Testis (tissue), 3 donors: ENCODE results near the gene AK9. TPM values are rescaled to one million over a fixed set of nuclear protein-coding genes. Genes with fewer than 3 reads are reported as not detected.

Experiments
- DNase-seq: peaks from one replicate; pipeline ENCODE4 v3.0.0-alpha.2; 2019
- H3K27ac ChIP-seq, 2 donors: fragments of 200-600 bp; sonication (generic); one replicate each; pipeline ENCODE4 v1.5.1; 2019
- H3K27me3 ChIP-seq: fragments of 200-600 bp; sonication (generic); one replicate; pipeline ENCODE4 v1.5.1; 2019
- H3K36me3 ChIP-seq: fragments of 200-600 bp; sonication (generic); one replicate; pipeline ENCODE4 v1.5.1; 2017; ENCODE audit warnings: low read depth; ENCODE audit errors: missing control alignments
- H3K4me1 ChIP-seq: fragments of 200-600 bp; sonication (generic); one replicate; pipeline ENCODE4 v1.5.1; 2019
- H3K4me3 ChIP-seq, 2 donors: fragments of 200-600 bp; sonication (generic); one replicate each; pipeline ENCODE4 v1.5.1; 2017 to 2019
- H3K9me3 ChIP-seq: fragments of 200-600 bp; sonication (generic); one replicate; pipeline ENCODE4 v1.5.1; 2017
- POLR2A ChIP-seq: fragments of 450-650 bp; IDR thresholded peaks from one replicate; pipeline ENCODE4 v1.6.1; 2017; ENCODE audit warnings: antibody characterized with exemption, mild to moderate bottlenecking, moderate library complexity
- WGBS, 2 donors: methylation state at CpG; one replicate each; pipeline ENCODE4 v1.1.5; 2018; 5-methylcytosine and 5-hydroxymethylcytosine counted together
- intact Hi-C: fragments of 100-400 bp; cut with DNase I; formaldehyde crosslinking; loops from one replicate; pipeline ENCODE4 v1.15.1; 2023; ENCODE audit warnings: low total_unique reads
- polyA plus RNA-seq: library from polyadenylated mRNA; stranded (reverse); fragments of 350-450 nt; fragmentation: Illumina TruSeq; extraction: RNeasy Lipid Tissue Mini Kit (QIAGEN cat#74804); gene quantifications from one replicate; pipeline ENCODE4 v1.2.3, GENCODE V29; 2014; ENCODE audit warnings: low read depth, low replicate concordance; ENCODE audit not compliant: insufficient read depth
- total RNA-seq, 2 donors: library from RNA; depleted of rRNA; stranded (reverse); fragments of >200 nt; gene quantifications; one replicate each; pipeline ENCODE4 v1.2.3, GENCODE V29; 2016
- TF ChIP-seq, protein P1 (sequence below), 3 experiments: fragments of 450-650 bp in 2 of 3; fragments of 200-600 bp in 1 of 3; sonication (generic) in 1 of 3; IDR thresholded peaks; one replicate each; pipeline ENCODE4 v1.5.1; 2016 to 2019; ENCODE audit warnings: antibody characterized with exemption in 3 of 3, mild to moderate bottlenecking in 2 of 3, moderate library complexity in 1 of 3

The AK9 gene
- total and polyA plus RNA-seq, 3 donors from 2014 or later: 15.2 to 49.4 (median 33.6) TPM

DNA sequence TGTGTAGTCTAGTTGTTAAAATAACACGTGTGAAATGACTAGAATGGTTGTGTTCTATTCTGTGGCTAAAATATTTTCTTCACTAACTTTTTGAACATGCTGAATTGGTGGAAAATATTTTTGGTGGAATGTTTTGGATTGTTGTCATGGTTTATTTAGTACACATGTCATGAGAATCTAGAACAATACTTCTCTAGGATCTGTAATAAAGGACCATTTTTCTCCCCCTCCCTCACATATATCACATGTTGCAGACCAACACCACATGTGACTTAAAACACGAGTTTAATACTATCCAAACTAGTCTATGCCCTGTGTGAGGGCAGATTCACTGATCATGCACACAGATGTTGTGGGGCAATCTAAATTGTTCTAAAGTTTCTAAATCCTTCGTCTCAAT lies 29.3 kb upstream of the AK9 start:
- DNase-seq: no peak
- intact Hi-C loops: no loop called here
- Histone ChIP-seq H3K9me3 (no peaks in the 10 kb centered on the region), H3K27me3 (no peaks in the 10 kb centered on the region), H3K4me3 (no peak overlapping the region), H3K36me3 (no peaks in the 10 kb centered on the region), H3K27ac (no peak overlapping the region), H3K4me1 (no peaks in the 10 kb centered on the region)
- 71 to 74% methylated on average over 3 of the region's 3 CpGs for WGBS, 2 donors
- TF ChIP-seq, protein P1, sequence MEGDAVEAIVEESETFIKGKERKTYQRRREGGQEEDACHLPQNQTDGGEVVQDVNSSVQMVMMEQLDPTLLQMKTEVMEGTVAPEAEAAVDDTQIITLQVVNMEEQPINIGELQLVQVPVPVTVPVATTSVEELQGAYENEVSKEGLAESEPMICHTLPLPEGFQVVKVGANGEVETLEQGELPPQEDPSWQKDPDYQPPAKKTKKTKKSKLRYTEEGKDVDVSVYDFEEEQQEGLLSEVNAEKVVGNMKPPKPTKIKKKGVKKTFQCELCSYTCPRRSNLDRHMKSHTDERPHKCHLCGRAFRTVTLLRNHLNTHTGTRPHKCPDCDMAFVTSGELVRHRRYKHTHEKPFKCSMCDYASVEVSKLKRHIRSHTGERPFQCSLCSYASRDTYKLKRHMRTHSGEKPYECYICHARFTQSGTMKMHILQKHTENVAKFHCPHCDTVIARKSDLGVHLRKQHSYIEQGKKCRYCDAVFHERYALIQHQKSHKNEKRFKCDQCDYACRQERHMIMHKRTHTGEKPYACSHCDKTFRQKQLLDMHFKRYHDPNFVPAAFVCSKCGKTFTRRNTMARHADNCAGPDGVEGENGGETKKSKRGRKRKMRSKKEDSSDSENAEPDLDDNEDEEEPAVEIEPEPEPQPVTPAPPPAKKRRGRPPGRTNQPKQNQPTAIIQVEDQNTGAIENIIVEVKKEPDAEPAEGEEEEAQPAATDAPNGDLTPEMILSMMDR (IDR thresholded peaks at IDR 0.05): no peak
- TF ChIP-seq POLR2A: no peak

DNA sequence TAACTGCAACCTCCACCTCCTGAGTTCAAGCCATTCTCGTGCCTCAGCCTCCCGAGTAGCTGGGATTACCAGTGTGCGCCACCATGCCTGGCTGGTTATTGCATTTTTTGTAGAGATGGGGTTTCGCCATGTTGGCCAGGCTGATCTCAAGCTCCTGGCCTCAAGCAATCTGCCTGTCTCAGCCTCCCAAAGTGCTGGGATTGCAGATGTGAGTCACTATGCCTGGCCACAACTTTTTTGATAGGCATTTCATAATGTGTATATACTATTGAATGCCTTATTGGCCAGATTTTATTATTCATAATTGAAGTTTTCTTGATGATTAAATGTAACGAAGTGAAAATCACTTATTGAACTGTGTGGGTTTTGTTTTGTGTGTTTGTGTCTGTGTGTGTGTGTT lies 28.0 kb upstream of the AK9 start:
- Histone ChIP-seq H3K27ac (no peak overlapping the region), H3K36me3 (no peaks in the 10 kb centered on the region), H3K9me3 (no peaks in the 10 kb centered on the region), H3K4me1 (no peaks in the 10 kb centered on the region), H3K27me3 (no peaks in the 10 kb centered on the region), H3K4me3 (no peak overlapping the region)
- WGBS, 2 donors: 96% methylated on average over 5 of the region's 5 CpGs
- DNase-seq: no peak
- intact Hi-C loops: no loop called here
- TF ChIP-seq, protein P1 (IDR thresholded peaks at IDR 0.05): no peak
- no peak for TF ChIP-seq POLR2A

DNA sequence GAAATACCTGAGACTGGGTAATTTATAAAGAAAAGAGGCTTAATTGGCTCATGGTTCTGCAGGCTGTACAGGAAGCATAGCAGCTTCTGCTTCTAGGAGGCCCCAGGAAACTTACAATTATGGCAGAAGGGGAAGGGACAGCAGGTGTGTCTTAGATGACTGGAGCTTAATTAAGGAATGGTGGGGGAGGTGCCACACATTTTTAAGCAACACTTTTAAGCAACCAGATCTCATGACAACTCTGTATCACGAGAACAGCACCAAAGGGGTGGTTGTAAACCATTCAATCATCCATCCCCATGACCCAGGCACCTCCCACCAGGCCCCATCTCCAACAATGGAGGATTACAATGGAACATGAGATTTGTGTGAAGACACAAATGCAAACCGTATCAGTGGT lies 27.0 kb upstream of the AK9 start:
- no peaks in the 10 kb centered on the region for H3K36me3 ChIP-seq
- no peaks in the 10 kb centered on the region for H3K27me3 ChIP-seq
- H3K9me3 ChIP-seq: no peaks in the 10 kb centered on the region
- no peak overlapping the region for H3K4me3 ChIP-seq
- no peak for DNase-seq
- no peaks in the 10 kb centered on the region for H3K4me1 ChIP-seq
- WGBS, 2 donors: 81 to 89% methylated on average over 2 of the region's 2 CpGs
- TF ChIP-seq POLR2A: no peak
- TF ChIP-seq, protein P1 (IDR thresholded peaks at IDR 0.05): no peak
- intact Hi-C loops: no loop called here
- no peak overlapping the region for H3K27ac ChIP-seq

DNA sequence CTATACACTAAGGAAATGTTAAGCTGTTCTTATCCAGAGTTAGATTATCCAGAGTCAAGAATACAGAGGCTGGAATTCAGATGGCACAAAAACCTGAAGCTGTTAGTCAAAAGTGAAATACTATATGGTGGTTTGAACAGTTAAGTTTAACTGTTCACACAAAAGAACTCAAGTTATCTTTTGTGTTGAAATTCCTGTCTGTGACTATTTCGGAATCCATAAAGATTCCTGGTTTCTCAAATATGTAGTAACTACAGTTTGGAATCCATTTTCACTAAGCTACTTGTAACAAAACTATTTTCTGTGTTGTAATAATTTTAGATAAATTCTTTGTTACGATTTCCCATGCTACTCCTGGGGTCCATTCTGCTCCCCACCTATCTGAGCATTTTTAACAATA lies 24.6 kb upstream of the AK9 start:
- H3K27ac ChIP-seq: no peak overlapping the region
- no peak for DNase-seq
- H3K36me3 ChIP-seq: no peaks in the 10 kb centered on the region
- H3K27me3 ChIP-seq: no peaks in the 10 kb centered on the region
- H3K4me1 ChIP-seq: no peaks in the 10 kb centered on the region
- H3K9me3 ChIP-seq: no peaks in the 10 kb centered on the region
- TF ChIP-seq, protein P1 (IDR thresholded peaks at IDR 0.05): no peak
- TF ChIP-seq POLR2A: no peak
- WGBS, 2 donors: 89 to 91% methylated on average over 2 of the region's 2 CpGs
- intact Hi-C loops: no loop called here
- H3K4me3 ChIP-seq: no peak overlapping the region

DNA sequence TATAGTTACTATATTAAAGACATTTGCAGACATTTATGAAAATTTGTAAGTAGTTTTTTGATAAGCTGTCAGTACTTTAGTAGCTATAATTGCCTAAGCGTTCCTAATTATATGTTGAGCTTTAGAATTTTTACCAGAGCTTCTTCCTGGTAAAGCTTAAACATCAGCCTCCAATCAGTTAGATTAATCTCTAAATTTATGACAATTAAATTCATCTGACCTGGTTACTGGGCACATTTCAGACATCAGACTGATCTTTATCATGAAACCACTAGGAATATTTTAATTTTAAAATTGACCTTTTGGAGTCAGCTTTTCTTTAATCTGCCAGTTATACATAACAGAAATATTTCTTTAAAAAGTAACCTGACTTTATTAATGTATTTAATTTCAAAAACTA lies 23.6 kb upstream of the AK9 start:
- H3K27me3 ChIP-seq: no peaks in the 10 kb centered on the region
- no peak for TF ChIP-seq POLR2A
- TF ChIP-seq, protein P1 (IDR thresholded peaks at IDR 0.05): no peak
- H3K9me3 ChIP-seq: no peaks in the 10 kb centered on the region
- WGBS, 2 donors: 88 to 95% methylated on average over 1 of the region's 1 CpG
- no peak overlapping the region for H3K4me3 ChIP-seq
- intact Hi-C loops: no loop called here
- no peak overlapping the region for H3K27ac ChIP-seq
- no peaks in the 10 kb centered on the region for H3K36me3 ChIP-seq
- no peak for DNase-seq
- H3K4me1 ChIP-seq: no peaks in the 10 kb centered on the region
